Keratinocyte (primary cell): ENCODE measurements around the gene SUMO4.

Experiments
- CTCF ChIP-seq, 3 experiments: IDR thresholded peaks in 1 of 3; conservative IDR thresholded peaks in 1 of 3; optimal IDR thresholded peaks in 1 of 3; 2 replicates in 2 of 3; 3 replicates in 1 of 3; pipeline versions ENCODE3 to v1.5.1; 2011; ENCODE audit warnings: low read length in 3 of 3, mild to moderate bottlenecking in 3 of 3, moderate library complexity in 2 of 3, control low read depth in 1 of 3, inconsistent platforms in 1 of 3; ENCODE audit not compliant: insufficient read depth in 2 of 3; ENCODE audit errors: extremely low read depth in 1 of 3
- EZH2 ChIP-seq: IDR thresholded peaks from one replicate; pipeline ENCODE4 v1.6.1; 2012; ENCODE audit warnings: inconsistent platforms, mild to moderate bottlenecking, low read length, moderate library complexity

- TF ChIP-seq CTCF (optimal IDR thresholded peaks at IDR 0.05 in 1 of 3, IDR thresholded peaks at IDR 0.05 in 1 of 3, conservative IDR thresholded peaks at IDR 0.05 in 1 of 3; ENCODE audit: extremely low read depth in 1 of 3, insufficient read depth in 2 of 3, low read length in 3 of 3) (no peak), EZH2 (no peak)
Observed at GRCh38 chr6:149380523-149380922, 19.5 kb upstream of the SUMO4 start.
